HCT116 (cell line): ENCODE data around the gene TTC33.

Source experiments
- CTCF ChIP-seq, 3 experiments: fragments of 200-600 bp in 1 of 3; sonication (generic) in 1 of 3; IDR thresholded peaks in 2 of 3; conservative IDR thresholded peaks in 1 of 3; 2 replicates each; pipeline ENCODE4 v1.5.1; 2012 to 2017; ENCODE audit warnings: low read depth in 2 of 3, low read length in 2 of 3, antibody characterized with exemption in 1 of 3, borderline replicate concordance in 1 of 3, control low read depth in 1 of 3, mild to moderate bottlenecking in 1 of 3, mixed read lengths in 1 of 3, mixed run types in 1 of 3, moderate library complexity in 1 of 3; ENCODE audit not compliant: insufficient read depth in 1 of 3
- ELF1 ChIP-seq: IDR thresholded peaks from 2 replicates; pipeline ENCODE4 v1.6.1; 2012; ENCODE audit warnings: low read depth, borderline replicate concordance
- EZH2 ChIP-seq: fragments of 200-600 bp; sonication (generic); IDR thresholded peaks from 2 replicates; pipeline ENCODE4 v1.6.1; 2017; ENCODE audit warnings: antibody characterized with exemption, mixed run types
- EZH2phosphoT487 ChIP-seq: fragments of 200-600 bp; IDR thresholded peaks from 2 replicates; pipeline ENCODE4 v1.6.1; 2018; ENCODE audit warnings: antibody characterized with exemption, borderline replicate concordance
- POLR2A ChIP-seq: IDR thresholded peaks from 2 replicates; pipeline ENCODE4 v1.7.0; 2011; ENCODE audit warnings: borderline replicate concordance; ENCODE audit not compliant: insufficient read depth, insufficient read length; ENCODE audit errors: extremely low read depth
- POLR2AphosphoS5 ChIP-seq: IDR thresholded peaks from 2 replicates; pipeline ENCODE4 v1.6.1; 2011; ENCODE audit warnings: mild to moderate bottlenecking, low read depth, low read length, moderate library complexity
- RAD21 ChIP-seq: IDR thresholded peaks from 2 replicates; pipeline ENCODE4 v1.6.1; 2012; ENCODE audit warnings: low read depth, mild to moderate bottlenecking
- SIN3A ChIP-seq: IDR thresholded peaks from 2 replicates; pipeline ENCODE4 v1.6.1; 2012; ENCODE audit warnings: low read depth
- TCF7L2 ChIP-seq: IDR thresholded peaks from 2 replicates; pipeline ENCODE4 v1.7.0; 2011; ENCODE audit warnings: borderline replicate concordance, inconsistent platforms; ENCODE audit not compliant: insufficient read depth, insufficient read length; ENCODE audit errors: extremely low read depth
- YY1 ChIP-seq: IDR thresholded peaks from 2 replicates; pipeline ENCODE4 v1.6.1; 2011; ENCODE audit warnings: low read length, low read depth, moderate library complexity, mild to moderate bottlenecking; ENCODE audit not compliant: insufficient replicate concordance; ENCODE audit errors: extremely low read depth
- ZNF274 ChIP-seq: fragments of 200-500 bp; sonication (Bioruptor generic); IDR thresholded peaks from 2 replicates; pipeline ENCODE4 v1.6.1; 2014; ENCODE audit warnings: mild to moderate bottlenecking, low read depth, low read length, inconsistent platforms
- TF ChIP-seq, protein P1 (sequence below): IDR thresholded peaks from 2 replicates; pipeline ENCODE4 v1.6.1; 2012; ENCODE audit warnings: low read depth
- TF ChIP-seq, protein P2 (sequence below): IDR thresholded peaks from 2 replicates; pipeline ENCODE4 v1.6.1; 2012
- TF ChIP-seq, protein P3 (sequence below): IDR thresholded peaks from 2 replicates; pipeline ENCODE4 v1.6.1; 2011; ENCODE audit warnings: mild to moderate bottlenecking, low read length, moderate library complexity; ENCODE audit not compliant: insufficient replicate concordance; ENCODE audit errors: extremely low read depth

- TF ChIP-seq CTCF (IDR thresholded peaks at IDR 0.05 in 2 of 3, conservative IDR thresholded peaks at IDR 0.05 in 1 of 3; ENCODE audit: borderline replicate concordance in 1 of 3, insufficient read depth in 1 of 3, low read depth in 2 of 3, low read length in 2 of 3) (no peak), EZH2 (no peak), SIN3A (no peak), TCF7L2 (no peak), ELF1 (no peak), POLR2A (no peak), ZNF274 (no peak), EZH2phosphoT487 (no peak), POLR2AphosphoS5 (no peak), RAD21 (no peak), YY1 (no peak)
- TF ChIP-seq, protein P1, sequence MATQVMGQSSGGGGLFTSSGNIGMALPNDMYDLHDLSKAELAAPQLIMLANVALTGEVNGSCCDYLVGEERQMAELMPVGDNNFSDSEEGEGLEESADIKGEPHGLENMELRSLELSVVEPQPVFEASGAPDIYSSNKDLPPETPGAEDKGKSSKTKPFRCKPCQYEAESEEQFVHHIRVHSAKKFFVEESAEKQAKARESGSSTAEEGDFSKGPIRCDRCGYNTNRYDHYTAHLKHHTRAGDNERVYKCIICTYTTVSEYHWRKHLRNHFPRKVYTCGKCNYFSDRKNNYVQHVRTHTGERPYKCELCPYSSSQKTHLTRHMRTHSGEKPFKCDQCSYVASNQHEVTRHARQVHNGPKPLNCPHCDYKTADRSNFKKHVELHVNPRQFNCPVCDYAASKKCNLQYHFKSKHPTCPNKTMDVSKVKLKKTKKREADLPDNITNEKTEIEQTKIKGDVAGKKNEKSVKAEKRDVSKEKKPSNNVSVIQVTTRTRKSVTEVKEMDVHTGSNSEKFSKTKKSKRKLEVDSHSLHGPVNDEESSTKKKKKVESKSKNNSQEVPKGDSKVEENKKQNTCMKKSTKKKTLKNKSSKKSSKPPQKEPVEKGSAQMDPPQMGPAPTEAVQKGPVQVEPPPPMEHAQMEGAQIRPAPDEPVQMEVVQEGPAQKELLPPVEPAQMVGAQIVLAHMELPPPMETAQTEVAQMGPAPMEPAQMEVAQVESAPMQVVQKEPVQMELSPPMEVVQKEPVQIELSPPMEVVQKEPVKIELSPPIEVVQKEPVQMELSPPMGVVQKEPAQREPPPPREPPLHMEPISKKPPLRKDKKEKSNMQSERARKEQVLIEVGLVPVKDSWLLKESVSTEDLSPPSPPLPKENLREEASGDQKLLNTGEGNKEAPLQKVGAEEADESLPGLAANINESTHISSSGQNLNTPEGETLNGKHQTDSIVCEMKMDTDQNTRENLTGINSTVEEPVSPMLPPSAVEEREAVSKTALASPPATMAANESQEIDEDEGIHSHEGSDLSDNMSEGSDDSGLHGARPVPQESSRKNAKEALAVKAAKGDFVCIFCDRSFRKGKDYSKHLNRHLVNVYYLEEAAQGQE: no peak
- TF ChIP-seq, protein P2, sequence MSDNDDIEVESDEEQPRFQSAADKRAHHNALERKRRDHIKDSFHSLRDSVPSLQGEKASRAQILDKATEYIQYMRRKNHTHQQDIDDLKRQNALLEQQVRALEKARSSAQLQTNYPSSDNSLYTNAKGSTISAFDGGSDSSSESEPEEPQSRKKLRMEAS: no peak
- TF ChIP-seq, protein P3, sequence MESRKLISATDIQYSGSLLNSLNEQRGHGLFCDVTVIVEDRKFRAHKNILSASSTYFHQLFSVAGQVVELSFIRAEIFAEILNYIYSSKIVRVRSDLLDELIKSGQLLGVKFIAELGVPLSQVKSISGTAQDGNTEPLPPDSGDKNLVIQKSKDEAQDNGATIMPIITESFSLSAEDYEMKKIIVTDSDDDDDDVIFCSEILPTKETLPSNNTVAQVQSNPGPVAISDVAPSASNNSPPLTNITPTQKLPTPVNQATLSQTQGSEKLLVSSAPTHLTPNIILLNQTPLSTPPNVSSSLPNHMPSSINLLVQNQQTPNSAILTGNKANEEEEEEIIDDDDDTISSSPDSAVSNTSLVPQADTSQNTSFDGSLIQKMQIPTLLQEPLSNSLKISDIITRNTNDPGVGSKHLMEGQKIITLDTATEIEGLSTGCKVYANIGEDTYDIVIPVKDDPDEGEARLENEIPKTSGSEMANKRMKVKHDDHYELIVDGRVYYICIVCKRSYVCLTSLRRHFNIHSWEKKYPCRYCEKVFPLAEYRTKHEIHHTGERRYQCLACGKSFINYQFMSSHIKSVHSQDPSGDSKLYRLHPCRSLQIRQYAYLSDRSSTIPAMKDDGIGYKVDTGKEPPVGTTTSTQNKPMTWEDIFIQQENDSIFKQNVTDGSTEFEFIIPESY: no peak
Measured at GRCh38 chr5:40626801-40627200, 129.0 kb downstream of the TTC33 start.
